ENCODE results near the gene TAF4.

Gene TAF4

GRCh38 chr20:61927193-61927825 lies 138.4 kb downstream of the TAF4 start:
- no peak for DNase-seq

- no peak for DNase-seq
Observed at GRCh38 chr20:61926796-61927192, 138.9 kb downstream of the TAF4 start.

- DNase-seq: no peak
Observed at GRCh38 chr20:61926253-61926613, 139.4 kb downstream of the TAF4 start.

GRCh38 chr20:61925555-61926252 lies 140.0 kb downstream of the TAF4 start:
- DNase-seq: no peak

GRCh38 chr20:61924858-61925554 lies 140.7 kb downstream of the TAF4 start:
- no peak for DNase-seq

Measured in CD4-positive, alpha-beta T cell treated with Interferon gamma for 1 hour (primary cell).